GM23248 (cell line): Measurements from ENCODE around the gene NDEL1. TPM values are rescaled to one million over a fixed set of nuclear protein-coding genes. Genes with fewer than 3 reads are reported as not detected.

Source experiments
- DNase-seq: peaks from one replicate; pipeline ENCODE4 v3.0.0-alpha.2; 2015
- H2AFZ ChIP-seq: fragments of 200-600 bp; sonication (generic); 2 replicates; pipeline ENCODE4 v1.6.1; 2016; ENCODE audit warnings: antibody characterized with exemption
- H3F3A ChIP-seq: fragments of 200-600 bp; sonication (generic); 2 replicates; pipeline ENCODE4 v1.6.1; 2016; ENCODE audit warnings: mild to moderate bottlenecking, antibody characterized with exemption, mixed run types; ENCODE audit not compliant: insufficient read depth
- H3K27ac ChIP-seq: fragments of 200-600 bp; sonication (generic); 2 replicates; pipeline ENCODE4 v1.5.1; 2016; ENCODE audit warnings: mild to moderate bottlenecking
- H3K27me3 ChIP-seq: fragments of 200-600 bp; sonication (generic); replicated peaks from 2 replicates; pipeline ENCODE4 v1.6.1; 2016; ENCODE audit warnings: mild to moderate bottlenecking; ENCODE audit not compliant: insufficient read depth
- H3K36me3 ChIP-seq: fragments of 200-600 bp; sonication (generic); 2 replicates; pipeline ENCODE4 v1.6.1; 2016; ENCODE audit warnings: low read depth, mild to moderate bottlenecking
- H3K4me1 ChIP-seq: fragments of 200-600 bp; sonication (generic); 2 replicates; pipeline ENCODE4 v1.6.1; 2016; ENCODE audit warnings: mild to moderate bottlenecking; ENCODE audit not compliant: insufficient read depth
- H3K4me2 ChIP-seq: fragments of 200-600 bp; sonication (generic); one replicate; pipeline ENCODE4 v1.6.1; 2016; ENCODE audit warnings: mild to moderate bottlenecking; ENCODE audit not compliant: unreplicated experiment
- H3K4me3 ChIP-seq: fragments of 200-600 bp; sonication (generic); 2 replicates; pipeline ENCODE4 v1.5.1; 2016; ENCODE audit warnings: mild to moderate bottlenecking
- H3K79me2 ChIP-seq: fragments of 200-600 bp; sonication (generic); 2 replicates; pipeline ENCODE4 v1.6.1; 2016; ENCODE audit warnings: mild to moderate bottlenecking; ENCODE audit not compliant: insufficient read depth
- H3K9ac ChIP-seq: fragments of 200-600 bp; sonication (generic); 2 replicates; pipeline ENCODE4 v1.6.1; 2016; ENCODE audit warnings: mild to moderate bottlenecking
- H3K9me2 ChIP-seq: fragments of 200-600 bp; sonication (generic); 2 replicates; pipeline ENCODE4 v1.6.1; 2016; ENCODE audit warnings: mixed run types, mild to moderate bottlenecking, moderate library complexity; ENCODE audit not compliant: insufficient read depth
- H3K9me3 ChIP-seq: fragments of 200-600 bp; sonication (generic); one replicate; pipeline ENCODE4 v1.6.1; 2017; ENCODE audit warnings: low read depth
- H4K20me1 ChIP-seq: fragments of 200-600 bp; sonication (generic); 2 replicates; pipeline ENCODE4 v1.6.0; 2016; ENCODE audit not compliant: insufficient read depth
- EZH2 ChIP-seq: fragments of 200-600 bp; sonication (generic); IDR thresholded peaks from 2 replicates; pipeline ENCODE4 v1.6.1; 2018; ENCODE audit warnings: antibody characterized with exemption, mild to moderate bottlenecking; ENCODE audit not compliant: insufficient read depth, poor library complexity, severe bottlenecking
- EZH2phosphoT487 ChIP-seq: fragments of 200-600 bp; sonication (generic); IDR thresholded peaks from 2 replicates; pipeline ENCODE4 v1.6.1; 2018; ENCODE audit warnings: antibody characterized with exemption, moderate library complexity, mild to moderate bottlenecking, low read depth; ENCODE audit not compliant: insufficient read depth
- WGBS, 2 experiments: methylation state at CpG; one replicate each; pipeline ENCODE4 v1.1.6; 2015 to 2017; ENCODE audit warnings: low lambda C conversion rate in 2 of 2, low coverage in 1 of 2; ENCODE audit errors: missing lambda C conversion rate in 2 of 2; 5-methylcytosine and 5-hydroxymethylcytosine counted together
- in situ Hi-C: fragments of 300-500 bp; cut with MboI; formaldehyde crosslinking; loops from 2 replicates; pipeline ENCODE4 v1.15.0; 2020
- polyA plus RNA-seq: library from polyadenylated mRNA; unstranded; fragments of >200 nt; fragmentation: Nextera tagmentation; extraction: Ambion mirVana; gene quantifications from 2 replicates; pipeline ENCODE4 v1.2.1, GENCODE V29; 2016
- total RNA-seq: library from RNA; depleted of rRNA; stranded (reverse); fragments of >200 nt; shearing (Covaris generic); gene quantifications from 2 replicates; pipeline ENCODE4 v1.2.3, GENCODE V29; 2014

NDEL1 gene
- total and polyA plus RNA-seq, 2 experiments from 2014 or later, result 74.9 to 111 TPM

- Histone ChIP-seq H3K27ac (no peak overlapping the region), H3K9ac (no peak overlapping the region), H3K4me3 (no peak overlapping the region), H3K27me3 (no peaks in the 10 kb centered on the region), H3K4me2 (no peak overlapping the region), H3K36me3 (peaks cover 86% of the 10 kb centered on the region), H3K4me1 (no peaks in the 10 kb centered on the region), H2AFZ (no peak overlapping the region), H3F3A (peaks cover 27% of the 10 kb centered on the region), H3K9me2 (no peaks in the 10 kb centered on the region), H4K20me1 (no peaks in the 10 kb centered on the region; the same call in 1 of the 2 replicates), H3K79me2 (peaks cover 100% of the 10 kb centered on the region), H3K9me3 (no peaks in the 10 kb centered on the region)
- in situ Hi-C loops, result no loop called here
- WGBS, 2 experiments, result 29 to 41% methylated on average over 2 of the region's 2 CpGs
- no peak for TF ChIP-seq EZH2
- no peak for TF ChIP-seq EZH2phosphoT487
- no peak for DNase-seq
Measured at GRCh38 chr17:8455665-8456209, 20.1 kb downstream of the NDEL1 start.

- no peak for TF ChIP-seq EZH2
- TF ChIP-seq EZH2phosphoT487, result no peak
- Histone ChIP-seq H3K9me2 (no peaks in the 10 kb centered on the region), H3K9ac (no peak overlapping the region), H2AFZ (no peak overlapping the region), H3K9me3 (no peaks in the 10 kb centered on the region), H3F3A (peaks cover 50% of the 10 kb centered on the region), H3K4me1 (peaks cover 8% of the 10 kb centered on the region), H3K27ac (no peak overlapping the region), H3K79me2 (peaks cover 95% of the 10 kb centered on the region), H3K4me3 (no peak overlapping the region), H3K4me2 (no peak overlapping the region), H3K36me3 (peaks cover 81% of the 10 kb centered on the region), H3K27me3 (no peaks in the 10 kb centered on the region), H4K20me1 (no peaks in the 10 kb centered on the region; the same call in 1 of the 2 replicates)
- in situ Hi-C loops, result no loop called here
- 97% methylated on average over 6 of the region's 6 CpGs for WGBS, 2 experiments
- no peak for DNase-seq
Measured at GRCh38 chr17:8458128-8458527, 22.4 kb downstream of the NDEL1 start.

GRCh38 chr17:8459107-8459506, 23.4 kb downstream of the NDEL1 start:
- Histone ChIP-seq H3K36me3 (peaks cover 74% of the 10 kb centered on the region), H3K79me2 (peaks cover 93% of the 10 kb centered on the region)

GRCh38 chr17:8459831-8460230, 24.1 kb downstream of the NDEL1 start:
- no peak overlapping the region for H2AFZ ChIP-seq
- H3K27ac ChIP-seq, result no peak overlapping the region
- no peaks in the 10 kb centered on the region for H3K9me3 ChIP-seq
- H3K79me2 ChIP-seq, result peaks cover 93% of the 10 kb centered on the region
- H3K9me2 ChIP-seq, result no peaks in the 10 kb centered on the region
- no peak for TF ChIP-seq EZH2phosphoT487
- TF ChIP-seq EZH2, result no peak
- H3K36me3 ChIP-seq, result peaks cover 72% of the 10 kb centered on the region
- H3K4me3 ChIP-seq, result no peak overlapping the region
- H3K9ac ChIP-seq, result no peak overlapping the region
- no peak overlapping the region for H3K4me2 ChIP-seq
- peaks cover 57% of the 10 kb centered on the region for H3F3A ChIP-seq
- H3K4me1 ChIP-seq, result peaks cover 24% of the 10 kb centered on the region
- in situ Hi-C loops, result no loop called here
- no peaks in the 10 kb centered on the region for H3K27me3 ChIP-seq
- 97 to 99% methylated on average over 3 of the region's 3 CpGs for WGBS, 2 experiments
- no peak for DNase-seq
- no peaks in the 10 kb centered on the region; the same call in 1 of the 2 replicates for H4K20me1 ChIP-seq

More at GRCh38 chr17:8459107-8459506, 23.4 kb downstream of the NDEL1 start:
- no peaks in the 10 kb centered on the region for H3K27me3 ChIP-seq
- TF ChIP-seq EZH2phosphoT487 (no peak), EZH2 (no peak)
- H3K9me2 ChIP-seq, result no peaks in the 10 kb centered on the region
- peaks cover 57% of the 10 kb centered on the region for H3F3A ChIP-seq
- DNase-seq, result no peak
- peaks cover 17% of the 10 kb centered on the region for H3K4me1 ChIP-seq
- H3K9ac ChIP-seq, result no peak overlapping the region
- H3K4me2 ChIP-seq, result no peak overlapping the region
- H4K20me1 ChIP-seq, result no peaks in the 10 kb centered on the region; the same call in 1 of the 2 replicates
- WGBS, 2 experiments, result 71 to 86% methylated on average over 4 of the region's 4 CpGs
- no peak overlapping the region for H3K27ac ChIP-seq
- in situ Hi-C loops, result no loop called here
- H3K9me3 ChIP-seq, result no peaks in the 10 kb centered on the region
- no peak overlapping the region for H3K4me3 ChIP-seq
- H2AFZ ChIP-seq, result no peak overlapping the region

- Histone ChIP-seq H3K9ac (peak overlapping the region; percentile 79), H3K79me2 (peaks cover 93% of the 10 kb centered on the region)
Measured at GRCh38 chr17:8462564-8462963, 26.9 kb downstream of the NDEL1 start.

More at GRCh38 chr17:8462564-8462963, 26.9 kb downstream of the NDEL1 start:
- peaks cover 63% of the 10 kb centered on the region for H3K36me3 ChIP-seq
- peak overlapping the region; percentile 95 for H3K27ac ChIP-seq
- no peak for DNase-seq
- no peak for TF ChIP-seq EZH2phosphoT487
- TF ChIP-seq EZH2, result no peak
- no peaks in the 10 kb centered on the region for H3K9me3 ChIP-seq
- peaks cover 57% of the 10 kb centered on the region for H3F3A ChIP-seq
- in situ Hi-C loops, result no loop called here
- H3K4me1 ChIP-seq, result peaks cover 39% of the 10 kb centered on the region
- H2AFZ ChIP-seq, result no peak overlapping the region
- peaks cover 3% of the 10 kb centered on the region for H4K20me1 ChIP-seq
- H3K9me2 ChIP-seq, result no peaks in the 10 kb centered on the region
- peak overlapping the region; percentile 21 for H3K4me2 ChIP-seq
- 51 to 52% methylated on average over 5 of the region's 5 CpGs for WGBS, 2 experiments
- no peaks in the 10 kb centered on the region for H3K27me3 ChIP-seq
- no peak overlapping the region for H3K4me3 ChIP-seq
